Measurements from ENCODE around the gene AEBP1. TPM values are rescaled to one million over a fixed set of nuclear protein-coding genes. Genes with fewer than 3 reads are reported as not detected.

The AEBP1 gene
- total RNA-seq, 1 experiment from 2014 or later: not detected

DNA sequence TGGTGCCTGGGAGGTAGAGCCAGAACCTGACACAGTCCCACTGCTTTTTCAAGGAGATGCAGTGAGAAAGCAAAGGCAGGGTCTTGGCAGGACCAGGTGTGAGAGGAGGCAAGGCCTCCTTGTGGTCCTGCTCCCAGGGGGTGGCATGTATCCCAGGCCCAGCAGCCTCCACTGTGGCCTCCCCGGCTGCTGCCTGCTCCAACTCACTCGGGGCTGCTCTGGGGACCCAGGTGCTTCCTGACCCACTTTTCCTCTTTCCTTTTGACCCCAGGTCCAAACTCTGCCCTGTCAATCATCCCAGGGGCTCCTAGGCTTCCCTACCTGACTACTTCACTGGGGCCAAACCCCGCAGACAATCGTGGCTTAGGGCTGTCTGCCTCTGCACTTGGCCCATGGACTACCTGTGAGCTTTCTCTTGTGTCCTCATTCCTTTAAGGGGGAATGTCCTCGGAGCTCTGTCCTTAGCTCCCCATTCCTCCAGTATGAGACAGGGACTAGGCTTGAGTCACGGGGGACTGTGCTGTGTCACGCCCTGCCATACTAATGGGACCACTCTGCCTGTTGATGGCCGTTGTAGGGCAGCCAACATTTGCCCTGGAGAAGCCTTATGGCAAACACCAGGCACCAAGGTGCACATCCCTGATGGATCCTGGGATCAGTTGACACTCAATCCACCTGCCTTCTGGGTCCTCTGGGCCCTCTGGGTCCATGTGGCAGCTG is 1.1 kb upstream of the AEBP1 start:
- Histone ChIP-seq H3K9ac (ENCODE audit: low read length) (no peak overlapping the region), H2AFZ (ENCODE audit: low read length) (no peak overlapping the region), H3K4me1 (ENCODE audit: low read length) (peaks cover 29% of the 10 kb centered on the region), H3K4me2 (ENCODE audit: low read depth, low read length, poor library complexity, severe bottlenecking) (no peak overlapping the region), H3K27me3 (ENCODE audit: low read length) (no peaks in the 10 kb centered on the region), H4K20me1 (ENCODE audit: insufficient read depth, low read depth, low read length) (no peaks in the 10 kb centered on the region), H3K79me2 (ENCODE audit: low read length) (no peaks in the 10 kb centered on the region), H3K9me2 (replicated peaks; ENCODE audit: insufficient read depth, low read length) (no peaks in the 10 kb centered on the region), H3K27ac (ENCODE audit: low read length) (no peak overlapping the region), H3K36me3 (ENCODE audit: insufficient read depth, low read length) (no peaks in the 10 kb centered on the region), H3K9me3 (ENCODE audit: low read length) (no peaks in the 10 kb centered on the region), H3K4me3 (ENCODE audit: low read length) (no peak overlapping the region)
- DNase-seq: no peak

DNA sequence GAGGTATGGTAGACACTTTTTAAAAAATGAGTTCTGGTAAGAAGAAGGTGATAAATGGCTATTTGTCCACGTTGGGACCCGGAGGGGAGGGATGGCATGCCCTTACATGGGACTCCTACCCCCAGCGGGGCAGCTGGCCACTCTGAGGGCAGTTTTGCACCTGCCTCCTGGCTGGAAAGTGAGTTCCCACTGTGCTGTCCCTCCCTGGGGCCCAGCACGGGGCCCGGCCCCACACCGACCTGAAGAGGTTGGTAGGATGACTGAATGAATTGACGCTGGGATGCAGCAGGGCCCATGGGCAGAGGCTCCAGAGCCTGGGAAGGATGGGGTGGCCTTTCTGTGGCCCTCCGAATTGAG is 601 bp upstream of the AEBP1 start:
- no peaks in the 10 kb centered on the region for H3K27me3 ChIP-seq (ENCODE audit: low read length)
- H2AFZ ChIP-seq (ENCODE audit: low read length): no peak overlapping the region
- H3K9ac ChIP-seq (ENCODE audit: low read length): no peak overlapping the region
- no peaks in the 10 kb centered on the region for H3K9me3 ChIP-seq (ENCODE audit: low read length)
- no peaks in the 10 kb centered on the region for H4K20me1 ChIP-seq (ENCODE audit: insufficient read depth, low read depth, low read length)
- no peak overlapping the region for H3K4me2 ChIP-seq (ENCODE audit: low read depth, low read length, poor library complexity, severe bottlenecking)
- H3K27ac ChIP-seq (ENCODE audit: low read length): no peak overlapping the region
- no peak for DNase-seq
- peaks cover 24% of the 10 kb centered on the region for H3K4me1 ChIP-seq (ENCODE audit: low read length)
- no peaks in the 10 kb centered on the region for H3K79me2 ChIP-seq (ENCODE audit: low read length)
- H3K9me2 ChIP-seq (replicated peaks; ENCODE audit: insufficient read depth, low read length): no peaks in the 10 kb centered on the region
- no peaks in the 10 kb centered on the region for H3K36me3 ChIP-seq (ENCODE audit: insufficient read depth, low read length)
- no peak overlapping the region for H3K4me3 ChIP-seq (ENCODE audit: low read length)

DNA sequence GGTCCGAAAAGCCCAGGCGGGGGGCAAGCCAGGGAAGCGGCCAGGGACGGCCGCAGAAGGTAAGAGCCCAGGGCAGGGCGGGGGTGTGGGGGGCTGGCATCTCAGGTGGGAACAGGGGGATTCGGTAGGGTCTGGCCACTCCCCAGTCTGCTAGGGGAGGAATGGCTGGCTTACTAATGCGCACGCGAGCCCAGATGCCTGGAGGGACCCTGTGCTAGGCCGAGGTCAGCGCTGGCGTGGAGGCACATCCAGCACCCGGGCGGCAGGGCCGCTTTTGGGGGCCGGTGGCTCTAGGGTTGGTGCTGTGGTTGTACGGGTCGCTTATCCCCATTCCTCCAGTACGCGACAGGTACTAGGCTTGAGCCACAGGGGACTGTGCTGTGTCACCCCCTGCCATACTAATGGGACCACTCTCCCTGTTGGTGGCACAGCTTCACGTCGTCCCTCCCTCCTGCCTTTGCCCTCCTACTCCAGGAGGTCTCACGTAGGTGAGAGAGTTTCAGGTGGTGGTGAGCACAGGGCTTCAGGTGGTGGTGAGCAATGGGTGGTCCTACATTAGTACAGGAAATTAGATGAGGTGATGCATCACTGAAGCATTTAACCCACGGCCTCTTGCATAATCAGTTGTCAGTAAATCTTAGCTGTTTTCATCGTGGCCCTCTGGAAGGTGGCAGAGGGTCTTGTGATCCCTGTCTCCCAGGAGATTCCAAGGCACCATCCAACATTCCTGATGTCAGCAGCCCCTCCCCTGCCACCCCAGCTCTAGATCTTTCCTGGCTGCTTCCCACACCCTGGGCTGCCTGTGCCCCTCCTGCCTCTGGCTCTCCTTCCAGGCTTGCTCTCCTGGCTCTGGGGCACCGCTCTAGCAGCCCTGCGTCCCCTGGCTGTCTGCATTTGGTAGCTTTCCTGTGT is 971 bp downstream of the AEBP1 start:
- Histone ChIP-seq H3K27ac (ENCODE audit: low read length) (no peak overlapping the region), H3K9me2 (replicated peaks; ENCODE audit: insufficient read depth, low read length) (no peaks in the 10 kb centered on the region), H3K4me3 (ENCODE audit: low read length) (no peak overlapping the region), H3K4me2 (ENCODE audit: low read depth, low read length, poor library complexity, severe bottlenecking) (no peak overlapping the region), H2AFZ (ENCODE audit: low read length) (no peak overlapping the region), H3K79me2 (ENCODE audit: low read length) (no peaks in the 10 kb centered on the region), H3K9me3 (ENCODE audit: low read length) (no peaks in the 10 kb centered on the region), H3K36me3 (ENCODE audit: insufficient read depth, low read length) (no peaks in the 10 kb centered on the region), H4K20me1 (ENCODE audit: insufficient read depth, low read depth, low read length) (no peaks in the 10 kb centered on the region), H3K27me3 (ENCODE audit: low read length) (no peaks in the 10 kb centered on the region), H3K4me1 (ENCODE audit: low read length) (peaks cover 23% of the 10 kb centered on the region), H3K9ac (ENCODE audit: low read length) (no peak overlapping the region)
- no peak for DNase-seq

DNA sequence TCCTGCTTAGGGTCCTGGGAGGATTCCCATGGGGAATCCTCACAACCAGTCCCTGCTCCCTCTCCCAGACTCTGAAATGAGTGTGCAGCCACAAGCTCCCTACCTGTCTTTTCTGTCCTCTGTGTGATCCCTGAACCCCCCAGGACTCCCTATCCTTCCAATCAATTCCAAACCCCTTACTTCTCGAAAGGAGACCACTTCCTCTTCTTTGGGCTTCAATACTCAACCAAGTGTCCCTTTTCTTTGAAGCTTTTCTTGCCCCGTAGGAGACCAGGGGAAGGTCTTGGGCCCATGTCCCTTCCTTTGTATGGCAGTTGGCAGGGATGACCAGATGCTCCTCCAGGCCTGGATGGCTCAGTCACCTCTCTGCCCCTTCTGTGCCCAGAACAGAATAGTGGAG is 1.7 kb downstream of the AEBP1 start:
- no peaks in the 10 kb centered on the region for H4K20me1 ChIP-seq (ENCODE audit: insufficient read depth, low read depth, low read length)
- no peak overlapping the region for H2AFZ ChIP-seq (ENCODE audit: low read length)
- H3K4me1 ChIP-seq (ENCODE audit: low read length): peaks cover 17% of the 10 kb centered on the region
- H3K79me2 ChIP-seq (ENCODE audit: low read length): no peaks in the 10 kb centered on the region
- no peak for DNase-seq
- H3K27me3 ChIP-seq (ENCODE audit: low read length): no peaks in the 10 kb centered on the region
- no peak overlapping the region for H3K9ac ChIP-seq (ENCODE audit: low read length)
- no peak overlapping the region for H3K27ac ChIP-seq (ENCODE audit: low read length)
- no peaks in the 10 kb centered on the region for H3K9me2 ChIP-seq (replicated peaks; ENCODE audit: insufficient read depth, low read length)
- H3K36me3 ChIP-seq (ENCODE audit: insufficient read depth, low read length): no peaks in the 10 kb centered on the region
- H3K4me3 ChIP-seq (ENCODE audit: low read length): no peak overlapping the region
- no peak overlapping the region for H3K4me2 ChIP-seq (ENCODE audit: low read depth, low read length, poor library complexity, severe bottlenecking)
- no peaks in the 10 kb centered on the region for H3K9me3 ChIP-seq (ENCODE audit: low read length)

DNA sequence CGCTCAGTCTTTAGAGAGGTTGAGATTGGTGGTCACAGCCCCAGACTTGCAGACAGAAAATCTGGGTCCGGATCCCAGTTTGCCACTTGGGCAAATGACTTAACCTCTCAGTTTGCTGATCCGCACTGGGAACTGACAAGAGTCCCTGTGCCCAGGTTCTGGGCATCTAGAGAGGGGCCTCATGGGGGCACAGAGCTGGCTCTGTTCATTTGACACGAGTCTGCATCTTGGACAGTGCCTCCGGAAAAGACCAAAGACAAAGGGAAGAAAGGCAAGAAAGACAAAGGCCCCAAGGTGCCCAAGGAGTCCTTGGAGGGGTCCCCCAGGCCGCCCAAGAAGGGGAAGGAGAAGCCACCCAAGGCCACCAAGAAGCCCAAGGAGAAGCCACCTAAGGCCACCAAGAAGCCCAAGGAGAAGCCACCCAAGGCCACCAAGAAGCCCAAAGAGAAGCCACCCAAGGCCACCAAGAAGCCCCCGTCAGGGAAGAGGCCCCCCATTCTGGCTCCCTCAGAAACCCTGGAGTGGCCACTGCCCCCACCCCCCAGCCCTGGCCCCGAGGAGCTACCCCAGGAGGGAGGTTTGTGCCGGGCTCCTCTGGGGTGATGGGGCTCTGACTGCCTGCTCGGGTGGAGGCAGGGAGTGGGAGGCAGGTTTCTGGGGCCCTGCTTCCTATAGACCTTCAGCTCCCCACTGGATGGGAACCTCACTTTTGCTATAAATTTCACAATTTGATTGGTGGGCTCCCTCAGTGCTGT is 2.3 kb downstream of the AEBP1 start:
- no peak overlapping the region for H3K4me3 ChIP-seq (ENCODE audit: low read length)
- H2AFZ ChIP-seq (ENCODE audit: low read length): no peak overlapping the region
- H3K79me2 ChIP-seq (ENCODE audit: low read length): no peaks in the 10 kb centered on the region
- peaks cover 12% of the 10 kb centered on the region for H3K4me1 ChIP-seq (ENCODE audit: low read length)
- H3K9me2 ChIP-seq (replicated peaks; ENCODE audit: insufficient read depth, low read length): no peaks in the 10 kb centered on the region
- H3K36me3 ChIP-seq (ENCODE audit: insufficient read depth, low read length): no peaks in the 10 kb centered on the region
- no peaks in the 10 kb centered on the region for H3K9me3 ChIP-seq (ENCODE audit: low read length)
- H3K27ac ChIP-seq (ENCODE audit: low read length): no peak overlapping the region
- H3K9ac ChIP-seq (ENCODE audit: low read length): no peak overlapping the region
- no peak overlapping the region for H3K4me2 ChIP-seq (ENCODE audit: low read depth, low read length, poor library complexity, severe bottlenecking)
- H4K20me1 ChIP-seq (ENCODE audit: insufficient read depth, low read depth, low read length): no peaks in the 10 kb centered on the region
- H3K27me3 ChIP-seq (ENCODE audit: low read length): no peaks in the 10 kb centered on the region
- no peak for DNase-seq

DNA sequence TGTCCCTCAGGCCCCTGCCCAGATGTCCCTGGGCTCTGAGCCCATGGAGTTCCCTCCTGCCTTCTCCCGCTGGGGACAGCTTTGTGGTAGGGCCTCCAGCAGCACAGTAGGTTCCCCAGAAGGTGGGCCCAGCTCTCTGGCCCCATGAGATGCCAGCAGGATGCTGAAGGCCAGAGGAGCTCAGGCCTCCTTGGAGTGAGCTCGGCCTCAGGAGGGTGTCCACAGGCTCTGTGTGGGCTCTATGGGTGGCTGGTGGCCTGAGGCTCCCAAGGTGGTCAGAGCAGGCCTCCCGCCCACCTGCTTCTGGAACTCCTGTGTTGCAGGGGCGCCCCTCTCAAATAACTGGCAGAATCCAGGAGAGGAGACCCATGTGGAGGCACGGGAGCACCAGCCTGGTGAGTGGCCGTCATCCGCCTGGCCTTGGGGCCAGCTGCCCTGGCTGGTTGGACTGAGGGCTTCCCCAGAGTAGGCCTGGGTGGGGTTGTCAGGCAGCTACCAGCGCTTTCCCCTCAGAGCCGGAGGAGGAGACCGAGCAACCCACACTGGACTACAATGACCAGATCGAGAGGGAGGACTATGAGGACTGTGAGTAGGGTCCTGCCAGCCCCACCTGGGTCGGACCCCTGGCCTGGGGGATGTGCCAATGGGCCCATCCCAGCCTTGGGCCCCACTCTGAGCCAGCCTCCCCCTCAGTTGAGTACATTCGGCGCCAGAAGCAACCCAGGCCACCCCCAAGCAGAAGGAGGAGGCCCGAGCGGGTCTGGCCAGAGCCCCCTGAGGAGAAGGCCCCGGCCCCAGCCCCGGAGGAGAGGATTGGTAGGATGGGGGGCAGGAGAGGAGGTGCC is 3.2 kb downstream of the AEBP1 start:
- Histone ChIP-seq H3K79me2 (ENCODE audit: low read length) (no peaks in the 10 kb centered on the region), H3K9me2 (replicated peaks; ENCODE audit: insufficient read depth, low read length) (no peaks in the 10 kb centered on the region), H3K4me2 (ENCODE audit: low read depth, low read length, poor library complexity, severe bottlenecking) (no peak overlapping the region), H3K27ac (ENCODE audit: low read length) (no peak overlapping the region), H3K4me1 (ENCODE audit: low read length) (peaks cover 16% of the 10 kb centered on the region), H3K9me3 (ENCODE audit: low read length) (no peaks in the 10 kb centered on the region), H2AFZ (ENCODE audit: low read length) (no peak overlapping the region), H4K20me1 (ENCODE audit: insufficient read depth, low read depth, low read length) (no peaks in the 10 kb centered on the region), H3K36me3 (ENCODE audit: insufficient read depth, low read length) (no peaks in the 10 kb centered on the region), H3K27me3 (ENCODE audit: low read length) (no peaks in the 10 kb centered on the region), H3K9ac (ENCODE audit: low read length) (no peak overlapping the region), H3K4me3 (ENCODE audit: low read length) (no peak overlapping the region)
- no peak for DNase-seq

DNA sequence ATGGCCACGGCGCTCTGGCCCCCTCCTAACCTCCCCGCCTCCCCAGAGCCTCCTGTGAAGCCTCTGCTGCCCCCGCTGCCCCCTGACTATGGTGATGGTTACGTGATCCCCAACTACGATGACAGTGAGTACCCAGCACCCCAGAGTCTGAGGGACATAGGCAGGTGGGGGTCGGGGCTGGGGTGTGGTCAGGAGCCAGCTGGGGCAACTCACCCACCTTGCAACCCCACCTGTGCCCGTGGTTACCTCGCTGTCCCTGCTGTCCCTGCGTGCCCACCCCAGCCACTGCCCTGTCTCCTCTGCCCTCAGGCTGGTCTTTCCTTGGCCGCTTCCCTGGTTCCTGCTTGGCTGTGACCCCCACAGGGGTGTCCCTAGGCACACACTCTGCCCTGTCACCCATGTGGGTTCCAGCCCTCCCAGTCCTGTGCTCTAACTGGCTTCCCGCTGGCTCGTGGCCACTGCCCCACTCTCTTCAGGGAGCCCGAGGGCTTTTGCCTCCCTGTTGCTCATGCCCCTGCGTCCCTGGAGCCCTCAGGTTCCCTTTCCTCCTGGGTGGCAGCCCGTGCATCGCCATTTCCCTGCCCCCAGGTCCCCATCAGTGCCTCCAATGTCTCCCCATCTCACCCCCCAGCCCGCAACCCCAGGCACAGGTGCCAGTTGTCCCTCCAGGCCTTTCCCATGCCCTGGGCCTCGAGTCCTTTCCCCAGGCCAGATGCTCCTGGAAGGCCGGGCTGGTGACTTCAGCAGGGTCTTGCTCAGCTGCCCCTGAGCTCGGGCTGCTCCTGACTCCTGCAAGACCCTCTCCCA is 4.0 kb downstream of the AEBP1 start:
- H3K4me1 ChIP-seq (ENCODE audit: low read length): peaks cover 22% of the 10 kb centered on the region
- H3K27ac ChIP-seq (ENCODE audit: low read length): no peak overlapping the region
- no peaks in the 10 kb centered on the region for H3K27me3 ChIP-seq (ENCODE audit: low read length)
- H3K4me2 ChIP-seq (ENCODE audit: low read depth, low read length, poor library complexity, severe bottlenecking): no peak overlapping the region
- no peaks in the 10 kb centered on the region; the same call in 1 of the 2 replicates for H4K20me1 ChIP-seq (ENCODE audit: insufficient read depth, low read depth, low read length)
- no peak overlapping the region for H3K9ac ChIP-seq (ENCODE audit: low read length)
- H3K9me3 ChIP-seq (ENCODE audit: low read length): no peaks in the 10 kb centered on the region
- H3K4me3 ChIP-seq (ENCODE audit: low read length): no peak overlapping the region
- H2AFZ ChIP-seq (ENCODE audit: low read length): no peak overlapping the region
- no peaks in the 10 kb centered on the region for H3K9me2 ChIP-seq (replicated peaks; ENCODE audit: insufficient read depth, low read length)
- no peak for DNase-seq
- H3K36me3 ChIP-seq (ENCODE audit: insufficient read depth, low read length): no peaks in the 10 kb centered on the region
- no peaks in the 10 kb centered on the region for H3K79me2 ChIP-seq (ENCODE audit: low read length)

Measured in Karpas-422 (cell line).